Liver (tissue), 3 donors: Measurements from ENCODE around the gene NOTCH1.

Experiments
- ATF3 ChIP-seq: IDR thresholded peaks from 2 replicates; pipeline ENCODE4 v1.6.1; 2016; ENCODE audit warnings: antibody characterized with exemption
- CTCF ChIP-seq: fragments of 150-350 bp; IDR thresholded peaks from 2 replicates; pipeline ENCODE4 v1.5.1; 2017; ENCODE audit warnings: improper control_type of control experiment, low read depth, low read length; ENCODE audit not compliant: missing input control
- EGR1 ChIP-seq, 2 donors: IDR thresholded peaks; 2 replicates each; pipeline ENCODE4 v1.6.1; 2016 to 2018; ENCODE audit warnings: antibody characterized with exemption in 2 of 2, low read depth in 2 of 2
- FOXA2 ChIP-seq: IDR thresholded peaks from 2 replicates; pipeline ENCODE4 v1.6.1; 2016; ENCODE audit warnings: antibody characterized with exemption
- GABPA ChIP-seq, 2 donors: IDR thresholded peaks in 1 of 2; conservative IDR thresholded peaks in 1 of 2; 2 replicates each; pipeline ENCODE4 v1.6.1; 2016; ENCODE audit warnings: antibody characterized with exemption in 2 of 2, mild to moderate bottlenecking in 1 of 2, moderate library complexity in 1 of 2
- JUND ChIP-seq, 2 donors: IDR thresholded peaks; 2 replicates each; pipeline ENCODE4 v1.6.1; 2016; ENCODE audit warnings: antibody characterized with exemption in 2 of 2
- MAX ChIP-seq: IDR thresholded peaks from 2 replicates; pipeline ENCODE4 v1.6.1; 2016; ENCODE audit warnings: antibody characterized with exemption
- RAD21 ChIP-seq, 2 donors: IDR thresholded peaks; 2 replicates each; pipeline ENCODE4 v1.6.1; 2016; ENCODE audit warnings: antibody characterized with exemption in 2 of 2, mild to moderate bottlenecking in 2 of 2
- REST ChIP-seq: IDR thresholded peaks from 2 replicates; pipeline ENCODE4 v1.6.1; 2016; ENCODE audit warnings: antibody characterized with exemption, mild to moderate bottlenecking
- TAF1 ChIP-seq: conservative IDR thresholded peaks from 2 replicates; pipeline ENCODE4 v1.6.1; 2016; ENCODE audit warnings: antibody characterized with exemption, mild to moderate bottlenecking
- YY1 ChIP-seq: IDR thresholded peaks from 2 replicates; pipeline ENCODE4 v1.6.1; 2016; ENCODE audit warnings: antibody characterized with exemption, mild to moderate bottlenecking
- ZBTB33 ChIP-seq: IDR thresholded peaks from 2 replicates; pipeline ENCODE4 v1.6.1; 2016; ENCODE audit warnings: antibody characterized with exemption
- donor health status: healthy.
- donor health status: healthy.

GRCh38 chr9:136505406-136506403, 40.1 kb downstream of the NOTCH1 start:
- TF ChIP-seq CTCF = no peak
- no peak for TF ChIP-seq REST
- TF ChIP-seq MAX = no peak
- no peak for TF ChIP-seq FOXA2
- no peak for TF ChIP-seq JUND (IDR thresholded peaks at IDR 0.05)
- TF ChIP-seq YY1 = no peak
- TF ChIP-seq TAF1 = no peak
- no peak for TF ChIP-seq EGR1 (IDR thresholded peaks at IDR 0.05; ENCODE audit: low read depth in 2 of 2)
- TF ChIP-seq GABPA (IDR thresholded peaks at IDR 0.05 in 1 of 2, conservative IDR thresholded peaks at IDR 0.05 in 1 of 2) = no peak
- TF ChIP-seq ATF3 = no peak
- TF ChIP-seq RAD21 (IDR thresholded peaks at IDR 0.05) = no peak
- TF ChIP-seq ZBTB33 = no peak
